ENCODE results near the gene ITFG1.

GRCh38 chr16:47241061-47241460 lies 219.8 kb downstream of the ITFG1 start:
- no peak for TF ChIP-seq YY1 (IDR thresholded peaks at IDR 0.05; ENCODE audit: borderline replicate concordance in 1 of 3, control insufficient read depth in 1 of 3, extremely low read depth in 1 of 3, insufficient read depth in 3 of 3, insufficient read length in 1 of 3, insufficient replicate concordance in 2 of 3, low read depth in 1 of 3, low read length in 2 of 3)
- TF ChIP-seq YBX1 (IDR thresholded peaks at IDR 0.05): no peak
- no peak for TF ChIP-seq RAD21 (CRISPR knock-in tag; conservative IDR thresholded peaks at IDR 0.05 in 1 of 2, IDR thresholded peaks at IDR 0.05 in 1 of 2)
- no peak for TF ChIP-seq MED1 (CRISPR knock-in tag; IDR thresholded peaks at IDR 0.05; ENCODE audit: borderline replicate concordance)
- TF ChIP-seq RFX5 (IDR thresholded peaks at IDR 0.05; ENCODE audit: low read depth, low read length): no peak
- TF ChIP-seq CTCF (IDR thresholded peaks at IDR 0.05 in 2 of 3, conservative IDR thresholded peaks at IDR 0.05 in 1 of 3; ENCODE audit: insufficient read depth in 2 of 3, low read depth in 1 of 3, low read length in 3 of 3): no peak
- no peak for TF ChIP-seq RBFOX2 (IDR thresholded peaks at IDR 0.05; ENCODE audit: low read depth, low read length)
- no peak for TF ChIP-seq TRIM24 (IDR thresholded peaks at IDR 0.05)
- TF ChIP-seq CBX1 (IDR thresholded peaks at IDR 0.05; ENCODE audit: low read depth): no peak
- no peak for TF ChIP-seq KDM5B (IDR thresholded peaks at IDR 0.05; ENCODE audit: insufficient replicate concordance, low read depth, low read length)
- no peak for TF ChIP-seq CBX8 (IDR thresholded peaks at IDR 0.05; ENCODE audit: borderline replicate concordance, extremely low read depth, low read depth, low read length, poor library complexity, severe bottlenecking)
